ENCODE measurements around the gene SDHC. TPM values are rescaled to one million over a fixed set of nuclear protein-coding genes. Genes with fewer than 3 reads are reported as not detected.

Gene SDHC
- polyA plus RNA-seq, 1 of the 3 experiments (the other 2 are of a cell fraction): 195 TPM

DNA sequence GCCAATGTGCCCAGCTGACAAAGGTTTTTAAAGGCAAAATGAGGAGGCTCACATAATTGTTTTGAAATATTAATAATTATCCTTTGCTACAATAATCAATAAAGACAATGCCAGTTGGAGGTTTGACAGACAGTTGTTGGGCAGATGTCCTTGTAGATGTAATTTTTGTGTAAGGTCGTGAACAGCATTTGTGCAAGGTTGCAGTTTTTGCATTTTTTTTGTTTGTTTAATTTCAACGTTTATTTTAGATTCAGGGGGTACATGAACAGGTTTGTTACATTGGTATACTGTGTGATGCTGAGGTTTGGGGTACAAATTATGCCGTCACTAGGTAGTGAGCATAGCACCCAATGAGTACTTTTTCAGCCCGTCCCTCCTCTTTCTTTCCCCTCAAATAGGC lies 13.7 kb upstream of the SDHC start:
- DNase-seq: no peak
- Histone ChIP-seq H3K9me2 (no peaks in the 10 kb centered on the region), H4K20me1 (ENCODE audit: insufficient read depth) (no peaks in the 10 kb centered on the region), H3K4me2 (no peak overlapping the region), H3K36me3 (replicated peaks in 1 of 2; ENCODE audit: control insufficient read depth in 1 of 2, insufficient read depth in 2 of 2, low read length in 1 of 2) (peaks cover 0 to 3% of the 10 kb centered on the region in 2 experiments), H3K4me3 (ENCODE audit: low read depth in 2 of 2, low read length in 1 of 2) (no peak overlapping the region), H3K27ac (ENCODE audit: low read depth in 2 of 2, low read length in 1 of 2) (no peak overlapping the region), H3K9me3 (no peaks in the 10 kb centered on the region), H3K4me1 (ENCODE audit: control insufficient read depth in 1 of 2, insufficient read depth in 2 of 2, low read depth in 1 of 2, low read length in 1 of 2) (peaks cover 0 to 11% of the 10 kb centered on the region in 2 experiments; a peak in 2 of 4 replicates), H3K27me3 (ENCODE audit: insufficient read depth) (no peaks in the 10 kb centered on the region), H3K9ac (no peak overlapping the region), H2AFZ (ENCODE audit: low read depth) (no peak overlapping the region), H3K79me2 (ENCODE audit: insufficient read depth) (no peaks in the 10 kb centered on the region), H3F3A (replicated peaks; ENCODE audit: insufficient read depth) (peaks cover 13% of the 10 kb centered on the region)
- 79% methylated on average over 4 of the region's 4 CpGs for whole genome bisulfite sequencing (ENCODE audit: low lambda C conversion rate)
- CTCF ChIA-PET: interaction anchor here (0.9 to 2.3 kb wide), 2 partner anchors 9 to 16 kb away, joined by 3 to 7 read pairs; no protein-coding TSS in a partner anchor
- POLR2A ChIA-PET: no interaction called here
- TF ChIP-seq TAF1 (IDR thresholded peaks at IDR 0.05; ENCODE audit: borderline replicate concordance, low read depth, low read length) (no peak), RCOR1 (IDR thresholded peaks at IDR 0.05; ENCODE audit: low read length) (no peak), MXI1 (IDR thresholded peaks at IDR 0.05; ENCODE audit: low read depth, low read length) (no peak), FOXM1 (IDR thresholded peaks at IDR 0.05; ENCODE audit: low read depth) (no peak), RAD21 (IDR thresholded peaks at IDR 0.05; ENCODE audit: low read length) (no peak), FOSL2 (IDR thresholded peaks at IDR 0.05; ENCODE audit: borderline replicate concordance, low read depth) (no peak), NRF1 (IDR thresholded peaks at IDR 0.05; ENCODE audit: low read depth, low read length) (no peak), SIN3A (IDR thresholded peaks at IDR 0.05; ENCODE audit: borderline replicate concordance, low read depth, low read length) (no peak), POLR2AphosphoS5 (IDR thresholded peaks at IDR 0.05; ENCODE audit: low read depth, low read length) (no peak), RFX5 (IDR thresholded peaks at IDR 0.05; ENCODE audit: low read length) (no peak)
- TF ChIP-seq, protein P1, sequence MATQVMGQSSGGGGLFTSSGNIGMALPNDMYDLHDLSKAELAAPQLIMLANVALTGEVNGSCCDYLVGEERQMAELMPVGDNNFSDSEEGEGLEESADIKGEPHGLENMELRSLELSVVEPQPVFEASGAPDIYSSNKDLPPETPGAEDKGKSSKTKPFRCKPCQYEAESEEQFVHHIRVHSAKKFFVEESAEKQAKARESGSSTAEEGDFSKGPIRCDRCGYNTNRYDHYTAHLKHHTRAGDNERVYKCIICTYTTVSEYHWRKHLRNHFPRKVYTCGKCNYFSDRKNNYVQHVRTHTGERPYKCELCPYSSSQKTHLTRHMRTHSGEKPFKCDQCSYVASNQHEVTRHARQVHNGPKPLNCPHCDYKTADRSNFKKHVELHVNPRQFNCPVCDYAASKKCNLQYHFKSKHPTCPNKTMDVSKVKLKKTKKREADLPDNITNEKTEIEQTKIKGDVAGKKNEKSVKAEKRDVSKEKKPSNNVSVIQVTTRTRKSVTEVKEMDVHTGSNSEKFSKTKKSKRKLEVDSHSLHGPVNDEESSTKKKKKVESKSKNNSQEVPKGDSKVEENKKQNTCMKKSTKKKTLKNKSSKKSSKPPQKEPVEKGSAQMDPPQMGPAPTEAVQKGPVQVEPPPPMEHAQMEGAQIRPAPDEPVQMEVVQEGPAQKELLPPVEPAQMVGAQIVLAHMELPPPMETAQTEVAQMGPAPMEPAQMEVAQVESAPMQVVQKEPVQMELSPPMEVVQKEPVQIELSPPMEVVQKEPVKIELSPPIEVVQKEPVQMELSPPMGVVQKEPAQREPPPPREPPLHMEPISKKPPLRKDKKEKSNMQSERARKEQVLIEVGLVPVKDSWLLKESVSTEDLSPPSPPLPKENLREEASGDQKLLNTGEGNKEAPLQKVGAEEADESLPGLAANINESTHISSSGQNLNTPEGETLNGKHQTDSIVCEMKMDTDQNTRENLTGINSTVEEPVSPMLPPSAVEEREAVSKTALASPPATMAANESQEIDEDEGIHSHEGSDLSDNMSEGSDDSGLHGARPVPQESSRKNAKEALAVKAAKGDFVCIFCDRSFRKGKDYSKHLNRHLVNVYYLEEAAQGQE (IDR thresholded peaks at IDR 0.05; ENCODE audit: low read depth, low read length): no peak
- TF ChIP-seq, protein P2, sequence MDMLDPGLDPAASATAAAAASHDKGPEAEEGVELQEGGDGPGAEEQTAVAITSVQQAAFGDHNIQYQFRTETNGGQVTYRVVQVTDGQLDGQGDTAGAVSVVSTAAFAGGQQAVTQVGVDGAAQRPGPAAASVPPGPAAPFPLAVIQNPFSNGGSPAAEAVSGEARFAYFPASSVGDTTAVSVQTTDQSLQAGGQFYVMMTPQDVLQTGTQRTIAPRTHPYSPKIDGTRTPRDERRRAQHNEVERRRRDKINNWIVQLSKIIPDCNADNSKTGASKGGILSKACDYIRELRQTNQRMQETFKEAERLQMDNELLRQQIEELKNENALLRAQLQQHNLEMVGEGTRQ (IDR thresholded peaks at IDR 0.05; ENCODE audit: borderline replicate concordance, low read depth, low read length): no peak
- TF ChIP-seq, protein P3, sequence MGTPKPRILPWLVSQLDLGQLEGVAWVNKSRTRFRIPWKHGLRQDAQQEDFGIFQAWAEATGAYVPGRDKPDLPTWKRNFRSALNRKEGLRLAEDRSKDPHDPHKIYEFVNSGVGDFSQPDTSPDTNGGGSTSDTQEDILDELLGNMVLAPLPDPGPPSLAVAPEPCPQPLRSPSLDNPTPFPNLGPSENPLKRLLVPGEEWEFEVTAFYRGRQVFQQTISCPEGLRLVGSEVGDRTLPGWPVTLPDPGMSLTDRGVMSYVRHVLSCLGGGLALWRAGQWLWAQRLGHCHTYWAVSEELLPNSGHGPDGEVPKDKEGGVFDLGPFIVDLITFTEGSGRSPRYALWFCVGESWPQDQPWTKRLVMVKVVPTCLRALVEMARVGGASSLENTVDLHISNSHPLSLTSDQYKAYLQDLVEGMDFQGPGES (IDR thresholded peaks at IDR 0.05; ENCODE audit: low read depth, low read length): no peak

All from SK-N-SH (cell line).